Panc1 (cell line): ENCODE results near the gene ABCG1.

ENCODE experiments used
- POLR2AphosphoS5 ChIP-seq: IDR thresholded peaks from 2 replicates; pipeline ENCODE4 v1.6.1; 2012; ENCODE audit warnings: mild to moderate bottlenecking, low read depth, low read length, moderate library complexity
- SIN3A ChIP-seq: IDR thresholded peaks from 2 replicates; pipeline ENCODE4 v1.6.1; 2012; ENCODE audit warnings: low read depth, mild to moderate bottlenecking, low read length, moderate library complexity, borderline replicate concordance; ENCODE audit not compliant: insufficient read depth
- TCF7L2 ChIP-seq: IDR thresholded peaks from 2 replicates; pipeline ENCODE4 v1.6.1; 2011; ENCODE audit warnings: mild to moderate bottlenecking, low read depth, low read length, inconsistent platforms
- TF ChIP-seq, protein P1 (sequence below): fragments of 450-650 bp; IDR thresholded peaks from 2 replicates; pipeline ENCODE4 v1.5.1; 2017; ENCODE audit warnings: mild to moderate bottlenecking

DNA sequence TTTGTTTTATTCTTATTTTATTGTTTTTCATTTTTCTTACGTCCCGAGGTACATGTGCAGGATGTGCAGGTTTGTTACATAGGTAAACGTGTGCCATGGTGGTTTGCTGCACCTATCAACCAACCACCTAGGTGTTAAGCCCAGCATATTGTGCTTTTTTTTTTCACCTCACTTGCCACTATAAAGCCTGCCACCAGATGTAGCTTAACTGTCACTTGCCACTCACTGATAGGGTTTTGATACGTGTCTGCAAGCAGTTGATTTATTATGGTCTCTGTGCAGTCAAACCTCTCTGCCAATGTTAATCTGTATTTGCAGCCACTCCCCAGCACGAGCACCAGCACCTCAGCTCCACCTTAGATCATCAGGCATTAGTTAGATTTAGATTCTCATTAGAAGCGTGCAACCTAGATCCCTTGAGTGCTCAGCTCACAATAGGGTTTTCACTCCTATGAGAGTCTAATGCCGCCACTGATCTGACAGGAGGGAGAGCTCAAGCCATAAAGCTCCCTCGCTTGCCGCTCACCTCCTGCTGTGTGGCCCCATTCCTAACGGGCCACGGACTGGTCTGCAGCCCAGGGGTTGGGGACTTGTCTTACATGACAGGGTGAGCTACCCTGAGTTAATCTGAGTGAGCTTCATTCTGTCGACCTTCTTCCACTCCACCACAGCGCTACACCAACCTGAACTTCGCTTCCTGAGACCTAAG, 17.9 kb upstream of the ABCG1 start:
- TF ChIP-seq, protein P1, sequence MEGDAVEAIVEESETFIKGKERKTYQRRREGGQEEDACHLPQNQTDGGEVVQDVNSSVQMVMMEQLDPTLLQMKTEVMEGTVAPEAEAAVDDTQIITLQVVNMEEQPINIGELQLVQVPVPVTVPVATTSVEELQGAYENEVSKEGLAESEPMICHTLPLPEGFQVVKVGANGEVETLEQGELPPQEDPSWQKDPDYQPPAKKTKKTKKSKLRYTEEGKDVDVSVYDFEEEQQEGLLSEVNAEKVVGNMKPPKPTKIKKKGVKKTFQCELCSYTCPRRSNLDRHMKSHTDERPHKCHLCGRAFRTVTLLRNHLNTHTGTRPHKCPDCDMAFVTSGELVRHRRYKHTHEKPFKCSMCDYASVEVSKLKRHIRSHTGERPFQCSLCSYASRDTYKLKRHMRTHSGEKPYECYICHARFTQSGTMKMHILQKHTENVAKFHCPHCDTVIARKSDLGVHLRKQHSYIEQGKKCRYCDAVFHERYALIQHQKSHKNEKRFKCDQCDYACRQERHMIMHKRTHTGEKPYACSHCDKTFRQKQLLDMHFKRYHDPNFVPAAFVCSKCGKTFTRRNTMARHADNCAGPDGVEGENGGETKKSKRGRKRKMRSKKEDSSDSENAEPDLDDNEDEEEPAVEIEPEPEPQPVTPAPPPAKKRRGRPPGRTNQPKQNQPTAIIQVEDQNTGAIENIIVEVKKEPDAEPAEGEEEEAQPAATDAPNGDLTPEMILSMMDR: no peak
- TF ChIP-seq TCF7L2 (no peak), POLR2AphosphoS5 (no peak), SIN3A (no peak)
